Measurements from ENCODE around the gene ADORA3. TPM values are rescaled to one million over a fixed set of nuclear protein-coding genes. Genes with fewer than 3 reads are reported as not detected.

The ADORA3 gene
- total and polyA plus RNA-seq, 10 of the 15 experiments (the other 5 are each of a cell fraction or from before 2014, with no cell fraction given) = 0.14 to 0.29 (median 0.18) TPM; not detected in 2

GRCh38 chr1:111538343-111539025 lies 35.1 kb upstream of the ADORA3 start:
- Histone ChIP-seq H3K9ac (ENCODE audit: control insufficient read depth, insufficient read depth, low read length) (no peak overlapping the region), H3K4me3 (no peak overlapping the region), H3K79me2 (ENCODE audit: control insufficient read depth, insufficient read depth, low read length) (no peaks in the 10 kb centered on the region), H3K4me1 (ENCODE audit: control insufficient read depth, insufficient read depth, low read length) (no peaks in the 10 kb centered on the region), H4K20me1 (ENCODE audit: control insufficient read depth, insufficient read depth) (no peaks in the 10 kb centered on the region), H3K4me2 (ENCODE audit: control insufficient read depth, insufficient read depth) (no peak overlapping the region), H3K9me3 (replicated peaks; ENCODE audit: control insufficient read depth, insufficient read depth, low read length) (no peaks in the 10 kb centered on the region), H2AFZ (ENCODE audit: control insufficient read depth, low read depth, low read length) (no peak overlapping the region), H3K27ac (ENCODE audit: control insufficient read depth, insufficient read depth) (no peak overlapping the region), H3K27me3 (replicated peaks in 1 of 2; ENCODE audit: control insufficient read depth in 2 of 2, insufficient read depth in 2 of 2, low read length in 1 of 2) (no peaks in the 10 kb centered on the region), H3K36me3 (ENCODE audit: control insufficient read depth in 2 of 2, insufficient read depth in 2 of 2, low read length in 1 of 2) (no peaks in the 10 kb centered on the region)
- RAD21 ChIA-PET (ENCODE audit: unreplicated experiment) = no interaction called here
- intact Hi-C loops (cut with micrococcal nuclease; ENCODE audit: unreplicated experiment) = no loop called here
- no peak for ATAC-seq
- BruUV-seq (replicated peaks) = no TSS peak
- POLR2A ChIA-PET = no interaction called here
- DNase-seq (ENCODE audit: low read depth, low spot score) = no peak
- WGBS (ENCODE audit: insufficient coverage, insufficient replicate concordance, low lambda C conversion rate, missing lambda C conversion rate) = 64% methylated on average over 6 of the region's 6 CpGs
- SMC1A ChIA-PET (ENCODE audit: uncharacterized antibody, unreplicated experiment) = no interaction called here
- in situ Hi-C loops (cut with MboI) = no loop called here
- CTCF ChIA-PET = no interaction called here
- FAIRE-seq = no peak
- TF ChIP-seq POLR2AphosphoS2 (IDR thresholded peaks at IDR 0.05; ENCODE audit: low read depth, low read length) (no peak), MYC (IDR thresholded peaks at IDR 0.05; ENCODE audit: insufficient read depth, insufficient read length, insufficient replicate concordance, low read length, severe bottlenecking) (no peak), SRF (IDR thresholded peaks at IDR 0.05; ENCODE audit: low read depth in 2 of 2, low read length in 2 of 2) (no peak), FOS (IDR thresholded peaks at IDR 0.05; ENCODE audit: borderline replicate concordance, extremely low read depth, insufficient read length) (no peak), CREB1 (IDR thresholded peaks at IDR 0.05; ENCODE audit: low read depth) (no peak), STAT3 (IDR thresholded peaks at IDR 0.05; ENCODE audit: low read depth, low read length) (no peak), CEBPZ (IDR thresholded peaks at IDR 0.05; ENCODE audit: low read depth, low read length) (no peak), HDGF (IDR thresholded peaks at IDR 0.05) (no peak), ZNF687 (IDR thresholded peaks at IDR 0.05) (no peak), LARP7 (IDR thresholded peaks at IDR 0.05) (no peak), ZNF622 (IDR thresholded peaks at IDR 0.05) (no peak), NFXL1 (IDR thresholded peaks at IDR 0.05; ENCODE audit: borderline replicate concordance) (no peak), BCL3 (IDR thresholded peaks at IDR 0.05; ENCODE audit: borderline replicate concordance, insufficient read depth, low read depth, low read length, poor library complexity, severe bottlenecking) (no peak), RELA (IDR thresholded peaks at IDR 0.05; ENCODE audit: borderline replicate concordance, partially characterized antibody) (no peak), NBN (IDR thresholded peaks at IDR 0.05) (no peak), BMI1 (IDR thresholded peaks at IDR 0.05; ENCODE audit: borderline replicate concordance) (no peak), SMAD1 (IDR thresholded peaks at IDR 0.05; ENCODE audit: low read depth, partially characterized antibody) (no peak)
